HG02571 (cell line): Measurements from ENCODE around the gene PRRC2C.
"Not testable (repeated sequence)": the region's sequence is repeated elsewhere in the genome, so short reads cannot be mapped to it uniquely, and the experiment has no call there.

Experiments
- ATAC-seq: cut with Tn5 transposase; IDR thresholded peaks from one replicate; pipeline ENCODE4 v1.9.1; 2021; ENCODE audit warnings: mild to moderate bottlenecking, moderate library complexity; ENCODE audit not compliant: unreplicated experiment

The PRRC2C gene

DNA sequence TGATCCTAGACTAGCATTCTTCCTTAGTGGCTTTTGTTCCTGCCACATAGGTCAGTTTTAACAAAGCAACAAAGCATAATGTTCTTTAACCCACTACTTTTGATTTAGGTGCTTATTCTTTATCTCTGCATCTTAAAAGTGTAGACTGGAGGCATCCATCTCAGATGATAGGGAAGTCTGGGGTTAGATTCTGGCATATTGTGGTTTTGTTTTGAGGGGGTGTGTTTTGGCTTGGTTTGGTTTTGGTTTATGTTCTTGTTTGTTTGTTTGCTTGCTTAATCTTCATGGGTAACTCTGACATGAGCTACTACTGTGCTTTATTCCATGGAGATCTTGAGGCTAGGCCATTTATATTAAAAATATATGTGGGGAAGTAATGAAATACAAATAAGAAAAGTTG, 96.4 kb downstream of the PRRC2C start:
- no peak for ATAC-seq

DNA sequence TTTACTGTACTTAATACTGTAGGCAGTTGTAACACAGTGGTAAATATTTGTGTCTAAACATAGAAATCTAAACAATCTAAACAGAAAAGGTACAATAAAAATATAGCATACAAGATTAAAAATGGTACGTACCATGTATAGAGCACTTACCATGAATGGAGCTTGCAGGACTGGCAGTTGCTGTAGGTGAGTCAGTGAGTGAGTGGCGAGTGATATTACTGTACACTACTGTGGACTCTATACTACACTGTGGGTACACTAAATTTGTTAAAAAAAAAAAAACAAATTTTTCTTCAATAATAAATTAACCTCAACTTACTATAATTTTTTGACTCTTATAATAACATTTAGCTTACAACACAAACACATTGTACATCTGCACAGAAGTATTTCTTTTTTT, 97.3 kb downstream of the PRRC2C start:
- ATAC-seq: no peak

- no peak for ATAC-seq
Measured at GRCh38 chr1:171583591-171584201, 98.4 kb downstream of the PRRC2C start.

DNA sequence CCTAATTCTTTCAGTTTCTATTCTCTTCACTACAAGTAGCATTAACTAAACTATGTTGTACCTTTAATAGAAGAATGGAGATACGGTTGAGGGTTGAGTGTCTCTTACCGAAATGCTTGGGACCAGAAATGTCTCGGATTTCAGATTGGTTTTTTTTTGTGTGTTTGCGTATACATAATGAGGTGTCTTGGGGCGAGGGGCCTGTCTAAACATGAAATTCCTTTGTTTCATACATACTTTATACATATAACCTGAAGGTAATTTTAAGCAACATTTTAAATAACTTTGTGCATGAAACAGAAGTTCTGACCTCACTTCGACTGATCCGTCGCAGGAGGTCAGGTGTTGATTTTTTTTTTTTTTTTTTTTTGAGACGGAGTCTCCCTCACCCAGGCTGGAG, 100.4 kb downstream of the PRRC2C start:
- ATAC-seq: no peak

DNA sequence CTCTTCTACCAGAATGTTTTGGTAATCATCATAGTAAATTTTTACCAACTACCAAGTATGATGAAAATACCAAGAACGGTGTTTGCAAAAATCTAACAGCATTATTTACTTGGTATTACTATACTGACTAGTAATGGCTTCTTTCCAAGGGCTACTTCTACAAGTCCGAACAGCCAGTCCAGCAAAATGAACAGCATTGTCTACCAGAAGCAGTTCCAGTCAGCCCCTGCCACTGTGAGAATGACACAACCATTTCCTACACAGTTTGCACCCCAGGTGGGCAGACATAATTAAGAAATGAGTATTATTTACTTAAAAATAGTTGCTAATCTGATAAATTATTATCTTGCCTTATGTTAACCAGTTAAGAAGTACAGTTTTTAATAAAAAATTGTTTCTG, 102.9 kb downstream of the PRRC2C start:
- no peak for ATAC-seq

DNA sequence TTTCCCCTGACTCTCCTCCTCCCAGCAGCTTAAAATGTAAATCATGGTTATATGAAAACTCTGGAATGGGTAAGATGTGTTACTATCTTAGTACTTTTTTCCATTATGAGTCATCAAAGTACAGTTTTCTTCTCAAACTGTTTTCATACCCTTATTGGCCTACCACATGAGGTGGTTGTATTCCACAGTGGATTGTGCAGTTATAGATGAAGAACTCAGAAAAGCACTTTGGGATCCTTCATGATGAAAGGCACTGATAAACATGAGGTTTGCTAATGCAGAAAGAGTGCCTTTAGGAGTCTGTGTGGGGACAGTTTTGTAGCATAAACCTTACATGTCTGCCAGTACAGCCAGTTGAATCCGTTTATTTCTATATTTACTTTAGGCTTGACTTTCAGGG, 104.7 kb downstream of the PRRC2C start:
- ATAC-seq: no peak

GRCh38 chr1:171595324-171595723, 110.0 kb downstream of the PRRC2C start:
- ATAC-seq: no peak

GRCh38 chr1:171596119-171596518, 110.8 kb downstream of the PRRC2C start:
- ATAC-seq: no peak

GRCh38 chr1:171596705-171597104, 111.4 kb downstream of the PRRC2C start:
- no peak for ATAC-seq

DNA sequence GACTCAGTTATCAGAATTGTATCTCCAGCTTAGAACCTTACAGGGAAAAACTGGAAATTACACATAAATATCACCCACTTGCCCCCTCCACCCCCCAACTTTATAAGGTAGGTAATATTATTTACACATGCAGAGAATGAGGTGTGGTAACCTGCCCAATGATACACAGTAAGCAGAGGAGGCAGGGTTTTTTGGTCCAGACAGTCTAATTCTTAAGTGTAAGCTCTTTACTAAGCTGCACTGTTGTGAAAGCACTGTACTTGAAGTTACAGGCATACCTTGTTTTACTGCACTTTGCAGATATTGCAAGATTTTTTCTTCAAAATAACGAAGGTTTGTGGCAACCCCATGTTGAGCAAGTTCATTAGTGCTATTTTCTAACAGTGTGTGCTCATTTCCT, 111.9 kb downstream of the PRRC2C start:
- ATAC-seq: no peak

GRCh38 chr1:171600310-171600709, 115.0 kb downstream of the PRRC2C start:
- ATAC-seq: not testable (repeated sequence)

- no peak for ATAC-seq
Measured at GRCh38 chr1:171600862-171601261, 115.5 kb downstream of the PRRC2C start.

DNA sequence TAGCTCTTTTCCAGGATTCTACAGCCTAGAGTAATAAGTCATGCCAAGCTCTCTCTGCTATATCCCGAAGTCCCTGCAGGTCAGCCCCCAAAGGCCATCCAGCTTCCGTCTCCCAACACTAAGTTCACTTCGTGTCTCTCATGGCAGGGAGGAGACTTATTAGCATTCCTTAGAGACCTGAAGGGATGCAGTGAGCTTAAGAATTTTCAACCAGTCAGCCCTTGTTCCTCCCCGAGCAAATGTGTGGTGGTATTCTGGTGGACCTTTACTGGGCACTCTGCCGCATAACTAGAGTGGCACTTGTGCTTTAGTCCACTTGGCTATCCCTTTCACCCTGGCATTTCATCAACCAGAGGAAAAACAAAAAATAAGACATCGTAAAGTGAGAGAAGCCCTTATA, 117.7 kb downstream of the PRRC2C start:
- ATAC-seq: not testable (repeated sequence)

GRCh38 chr1:171606402-171606941, 121.1 kb downstream of the PRRC2C start:
- ATAC-seq: no peak

DNA sequence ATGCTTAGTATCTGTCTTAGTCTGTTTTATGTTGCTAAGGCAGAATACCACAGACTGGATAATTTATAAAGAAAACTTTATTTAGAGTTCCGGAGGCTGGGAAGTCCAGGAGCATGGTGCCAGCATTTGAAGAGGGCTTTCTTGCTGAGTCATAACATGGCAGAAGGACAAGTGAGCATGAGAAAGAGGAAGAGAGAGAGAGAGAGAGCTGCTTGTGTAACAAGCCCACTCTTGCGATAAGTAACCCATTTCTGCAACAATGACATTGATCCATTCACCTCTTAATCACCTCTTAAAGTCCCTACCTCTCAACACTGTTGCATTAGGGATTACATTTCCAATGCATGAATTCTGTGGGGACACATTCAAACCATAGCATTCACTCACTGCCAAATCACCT, 125.1 kb downstream of the PRRC2C start:
- ATAC-seq: no peak

DNA sequence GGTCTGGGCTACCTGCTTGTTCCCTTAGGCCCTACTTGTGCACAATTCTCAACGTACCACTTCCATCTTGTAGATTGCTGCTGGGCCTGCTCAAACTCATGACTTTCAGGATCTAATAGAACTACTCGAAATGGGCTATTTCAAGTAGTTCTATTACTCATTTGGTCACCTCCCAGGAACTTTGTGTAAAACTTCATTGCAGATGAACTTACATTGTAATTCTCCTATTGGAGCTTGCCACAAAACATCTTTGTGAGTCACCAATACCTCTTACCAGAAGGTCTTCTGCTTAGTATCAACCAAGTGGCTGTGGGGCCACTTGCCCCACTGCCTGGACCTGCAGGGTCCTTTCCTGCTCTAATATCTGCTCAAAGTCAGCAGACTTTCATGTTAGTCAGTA, 126.0 kb downstream of the PRRC2C start:
- no peak for ATAC-seq

DNA sequence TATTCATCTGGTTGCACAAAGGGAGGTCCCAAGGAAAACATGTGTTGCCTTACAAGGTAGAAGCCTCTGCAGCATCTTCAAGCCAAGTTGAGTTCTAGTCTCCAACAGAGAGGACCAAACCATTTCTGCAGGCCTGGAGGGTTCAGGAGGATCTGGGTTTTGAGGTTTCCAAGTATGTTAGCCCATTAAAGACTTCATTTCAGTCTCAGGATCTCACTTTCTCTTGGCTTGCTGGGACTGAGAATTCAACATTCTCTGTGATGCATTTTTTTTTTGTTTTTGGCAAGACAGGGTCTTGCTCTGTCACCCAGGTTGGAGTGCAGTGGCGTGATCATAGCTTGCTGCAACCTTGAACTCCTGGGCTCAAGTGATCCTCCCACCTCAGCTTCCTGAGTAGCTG, 128.0 kb downstream of the PRRC2C start:
- no peak for ATAC-seq

DNA sequence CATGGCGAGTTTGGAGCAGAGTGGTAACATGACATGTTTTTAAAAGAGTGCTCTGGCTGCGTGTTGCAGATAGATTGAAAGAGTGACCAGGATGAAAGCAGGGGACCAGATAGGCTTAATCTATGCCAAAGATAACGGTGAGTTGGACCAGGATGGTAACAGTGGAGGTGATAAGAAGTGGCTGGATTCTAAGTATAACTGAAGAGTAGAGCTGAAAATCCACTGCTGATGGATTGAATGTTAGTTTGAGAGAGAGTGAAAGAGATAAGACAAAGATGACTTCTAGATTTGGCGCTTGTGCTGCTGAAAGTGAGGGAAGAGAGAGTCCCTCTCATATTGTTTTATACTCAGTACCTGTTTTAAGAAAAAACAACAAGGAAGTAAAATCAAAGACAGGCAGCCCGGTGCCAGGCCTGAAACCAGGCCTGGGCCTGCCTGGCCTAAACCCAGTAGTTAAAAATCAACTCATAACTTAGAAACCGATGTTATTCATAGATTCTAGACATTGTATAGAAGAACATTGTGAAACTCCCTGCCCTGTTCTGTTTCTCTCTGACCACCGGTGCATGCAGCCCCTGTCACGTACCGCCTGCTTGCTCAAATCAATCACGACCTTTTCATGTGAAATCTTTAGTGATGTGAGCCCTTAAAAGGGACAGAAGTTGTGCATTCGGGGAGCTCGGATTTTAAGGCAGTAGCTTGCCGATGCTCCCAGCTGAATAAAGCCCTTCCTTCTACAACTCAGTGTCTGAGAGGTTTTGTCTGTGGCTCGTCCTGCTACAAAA, 130.0 kb downstream of the PRRC2C start:
- not testable (repeated sequence) for ATAC-seq

GRCh38 chr1:171616586-171616985, 131.3 kb downstream of the PRRC2C start:
- ATAC-seq: no peak

DNA sequence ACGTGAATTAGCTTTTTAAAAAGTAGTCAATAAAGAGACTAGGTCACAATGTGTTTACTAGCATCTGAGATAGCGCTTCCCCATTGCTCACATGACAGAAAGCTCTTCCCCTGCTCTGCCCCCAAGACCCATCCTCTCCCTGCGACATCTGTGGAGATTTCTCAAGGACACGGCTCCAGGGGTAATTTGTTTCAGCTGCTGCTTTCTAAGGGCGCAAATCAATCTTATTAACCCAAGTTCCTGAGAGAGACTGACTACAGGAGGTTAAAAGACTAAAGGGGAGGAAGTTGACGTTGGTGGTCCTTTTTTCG, 136.8 kb downstream of the PRRC2C start, which contains the start of gene MYOCOS:
Gene MYOCOS, plus strand, starts transcription at position 92 of the 311 bp plus-strand sequence. CDS start 1,641 bp downstream, outside the sequence.
- ATAC-seq: no peak

DNA sequence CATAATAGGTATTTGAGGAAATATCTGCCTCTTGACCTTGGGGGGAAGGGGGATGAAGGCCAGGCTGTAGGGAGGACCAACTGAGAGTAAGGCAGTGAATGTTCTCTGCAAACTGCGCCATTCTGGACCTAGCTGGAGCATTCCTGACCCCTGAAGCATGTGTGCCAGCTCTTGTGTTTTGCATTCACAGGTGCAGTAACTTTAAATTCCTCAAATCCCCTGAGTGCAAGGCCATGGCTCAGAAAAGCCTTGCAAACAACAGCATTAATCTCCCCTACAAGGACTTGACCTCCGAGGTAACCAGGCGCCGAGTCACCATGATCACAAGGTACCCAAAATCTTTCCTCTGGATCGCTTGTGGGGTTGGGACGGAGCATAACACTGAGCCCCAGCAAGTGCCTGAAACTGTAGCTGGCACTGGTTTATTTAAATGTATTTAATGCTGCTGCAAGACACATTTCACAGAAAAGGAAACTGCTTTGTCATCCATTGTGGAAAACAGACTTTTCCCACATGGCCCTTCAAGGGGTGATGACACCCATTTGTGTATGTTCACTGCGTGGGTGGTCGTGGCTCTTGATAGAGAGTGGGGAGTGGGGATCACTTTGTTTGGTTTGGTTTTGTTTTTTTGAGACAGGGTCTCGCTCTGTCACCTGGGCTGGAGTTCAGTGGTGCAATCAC, 138.5 kb downstream of the PRRC2C start:
- ATAC-seq: no peak

DNA sequence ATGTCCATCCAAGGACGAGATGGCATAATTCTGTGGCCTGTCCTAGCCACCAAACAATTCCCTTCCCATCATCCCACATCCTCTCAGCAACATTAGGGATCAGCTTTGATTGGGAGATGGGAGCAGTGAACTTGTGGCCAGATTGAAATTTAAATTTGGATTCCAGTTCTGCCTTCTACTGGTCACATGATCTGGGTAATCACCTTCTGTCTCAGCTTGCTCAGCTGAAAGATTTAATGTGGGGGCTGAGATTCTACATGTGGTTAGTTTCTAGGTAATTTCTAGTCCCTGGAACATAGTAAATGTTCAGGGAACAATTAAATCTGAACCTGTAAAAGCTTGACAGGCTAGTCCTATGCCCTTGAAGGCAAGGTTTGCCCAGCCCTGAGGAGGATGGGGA, 139.9 kb downstream of the PRRC2C start:
- no peak for ATAC-seq
